HG02840 (cell line): ENCODE measurements around the gene G6PC1.

Experiments
- ATAC-seq: cut with Tn5 transposase; IDR thresholded peaks from one replicate; pipeline ENCODE4 v1.9.1; 2021; ENCODE audit warnings: mild to moderate bottlenecking, moderate library complexity, moderate number of reproducible peaks; ENCODE audit not compliant: unreplicated experiment, low FRiP score

The G6PC1 gene

DNA sequence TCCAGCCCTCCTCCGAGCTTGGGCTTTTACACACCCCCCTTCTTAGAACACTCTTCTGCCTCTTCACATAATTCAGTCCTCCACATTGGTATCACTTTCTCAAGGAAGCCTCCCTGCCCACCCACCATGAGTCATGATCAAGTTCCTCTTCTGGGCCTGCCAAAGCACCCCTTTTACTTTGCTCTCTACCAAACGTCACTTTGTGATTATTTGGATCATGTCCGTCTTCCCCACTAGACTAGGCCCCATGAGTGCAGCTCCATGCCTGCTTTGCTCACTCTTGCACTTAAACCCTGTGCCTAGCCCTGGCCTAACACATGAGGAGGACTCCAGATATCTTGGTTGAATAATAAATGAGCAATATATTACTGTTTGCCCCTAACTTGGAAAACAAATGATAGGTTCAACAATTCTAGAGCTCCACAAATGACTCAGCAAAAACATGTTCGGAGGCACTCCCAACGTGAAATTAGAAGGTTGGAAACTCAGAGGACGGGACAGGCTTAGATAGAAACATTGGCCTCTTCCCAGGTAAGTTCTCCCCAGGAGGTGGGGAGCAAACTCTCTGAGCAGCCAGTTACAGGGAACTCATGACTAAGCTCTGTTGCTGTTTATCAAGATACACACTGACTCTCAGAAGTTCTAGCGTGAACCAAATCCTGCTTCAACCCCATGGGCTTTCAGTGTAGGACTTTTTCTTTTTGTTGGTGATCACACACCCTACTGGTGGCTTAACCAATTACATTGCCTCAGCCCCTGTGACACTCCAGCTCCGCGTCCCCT, 28.3 kb downstream of the G6PC1 start:
- ATAC-seq: no peak

DNA sequence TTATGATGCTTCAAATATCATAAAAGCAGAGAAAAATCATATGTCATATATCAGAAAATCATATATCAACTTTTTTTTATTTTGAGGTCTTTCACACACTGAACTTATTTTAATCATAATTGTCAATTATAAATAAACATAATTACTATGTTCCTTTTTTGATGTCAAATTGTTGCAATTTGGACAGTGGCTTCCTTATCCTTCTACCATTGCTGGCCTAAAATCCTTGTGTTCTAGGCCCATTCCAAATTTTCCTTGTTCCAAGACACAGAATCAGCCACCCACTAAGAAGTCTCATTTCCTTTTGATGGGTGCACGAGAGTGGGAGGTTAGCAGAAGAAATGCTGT, 28.9 kb downstream of the G6PC1 start:
- ATAC-seq: no peak

DNA sequence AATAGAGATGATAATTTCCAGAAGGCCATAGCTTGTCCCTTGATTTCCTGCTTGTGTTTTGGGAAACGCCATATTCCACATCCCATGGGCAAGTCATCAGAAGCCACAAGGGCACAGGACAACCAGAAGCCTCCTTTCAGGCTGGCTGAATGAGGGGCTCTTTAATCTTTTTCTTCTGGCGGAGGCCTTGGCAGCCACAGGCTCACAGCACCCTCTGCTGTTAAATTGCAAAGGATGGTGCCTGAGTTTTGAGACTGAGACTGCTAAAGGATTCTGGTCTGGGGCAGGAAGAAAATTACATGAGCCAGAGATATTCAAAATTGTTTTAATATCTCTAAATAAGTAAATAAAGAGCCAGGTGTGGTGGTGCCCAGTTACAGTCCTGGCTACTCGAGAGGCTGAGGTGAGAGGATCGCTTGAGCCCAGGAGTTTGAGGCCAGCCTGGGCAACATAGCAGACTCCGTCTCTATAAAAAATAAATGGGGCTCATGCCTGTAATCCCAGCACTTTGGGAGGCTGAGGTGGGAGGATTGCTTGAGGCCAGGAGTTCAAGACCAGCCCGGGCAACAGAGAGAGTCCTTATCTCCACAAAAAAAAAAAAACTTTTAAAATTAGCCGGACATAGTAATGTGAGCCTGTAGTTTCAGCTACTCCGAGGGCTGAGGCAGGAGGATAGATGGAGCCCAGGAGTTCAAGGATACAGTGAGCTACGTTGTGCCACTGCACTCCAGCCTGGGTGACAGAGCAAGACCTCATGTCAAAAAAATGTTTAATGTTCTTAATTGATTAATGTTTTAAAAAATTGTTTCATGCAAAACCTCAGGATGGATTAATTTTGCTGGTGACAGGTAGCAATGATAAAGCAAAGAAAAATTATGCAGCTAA, 37.4 kb downstream of the G6PC1 start:
- no peak for ATAC-seq

DNA sequence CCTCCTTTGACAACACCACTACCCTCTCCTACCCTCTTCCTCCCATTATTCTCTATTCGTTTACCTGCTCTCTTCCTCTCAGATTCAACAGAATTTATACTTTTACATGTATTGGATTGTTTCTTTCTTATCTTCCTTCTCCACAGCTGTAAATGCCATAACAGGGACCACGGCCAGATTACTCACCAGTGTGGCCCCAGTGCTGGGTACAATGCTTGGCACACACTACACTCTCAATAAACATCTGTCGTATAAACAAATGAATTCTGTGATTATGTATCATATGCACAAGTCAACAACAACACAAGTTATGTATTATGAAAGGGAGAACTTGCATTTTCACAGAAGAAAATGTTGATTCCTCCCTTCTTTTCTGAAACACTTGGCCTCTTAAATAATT, 43.6 kb downstream of the G6PC1 start:
- ATAC-seq: no peak

DNA sequence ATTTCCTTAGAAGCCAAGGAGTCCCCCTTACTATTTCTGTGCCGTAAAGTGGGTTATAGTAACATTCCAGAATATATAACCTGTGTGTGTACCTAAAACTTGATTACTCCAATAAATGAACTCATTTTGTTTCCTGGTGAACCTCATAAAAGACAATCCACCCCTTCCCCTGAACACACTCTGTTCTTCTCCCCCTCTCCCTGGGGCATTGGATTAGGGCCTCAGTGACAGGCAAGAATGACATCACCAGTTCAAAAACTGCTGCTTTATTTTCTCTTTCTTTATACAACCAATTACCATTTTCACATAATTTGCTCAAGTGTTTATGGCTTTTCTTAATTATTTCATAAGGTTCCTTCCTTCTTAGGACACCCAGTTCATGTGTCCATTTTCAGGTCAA, 46.2 kb downstream of the G6PC1 start:
- ATAC-seq: no peak

DNA sequence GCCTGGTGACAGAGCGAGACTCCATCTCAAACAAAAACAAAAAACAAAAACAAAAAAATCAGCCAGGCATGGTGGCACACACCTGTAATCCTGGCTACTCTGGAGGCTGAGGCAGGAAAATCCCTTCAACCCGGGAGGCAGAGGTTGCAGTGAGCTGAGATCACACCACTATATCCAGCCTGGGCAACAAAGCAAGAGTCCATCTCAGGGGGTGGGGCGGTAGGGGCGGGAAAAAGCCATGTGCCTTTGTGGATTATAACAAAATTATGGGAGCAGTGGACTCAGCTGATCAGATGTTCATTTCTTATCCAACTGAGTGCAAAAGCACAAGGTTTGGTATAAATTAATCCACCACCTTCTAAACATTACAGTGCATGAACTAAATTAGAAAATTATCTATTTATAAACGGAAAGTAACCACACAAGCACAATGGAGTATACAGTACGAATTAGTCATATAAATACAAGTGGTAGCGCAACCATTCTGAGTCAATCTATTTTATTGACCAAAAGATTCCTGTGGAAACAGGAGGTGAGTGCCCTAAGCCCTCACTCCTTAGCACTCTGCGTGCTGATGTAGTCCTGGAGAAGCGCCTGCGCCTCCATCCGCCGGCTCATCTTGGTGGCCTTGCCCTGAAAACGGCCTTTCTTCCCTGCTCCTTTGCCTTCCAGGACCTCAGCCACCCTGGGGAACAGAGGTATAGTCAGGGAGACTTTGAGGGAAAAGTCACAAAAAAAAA, 49.6 kb downstream of the G6PC1 start:
- ATAC-seq: no peak
